ENCODE data around the gene ZNF780A.

ZNF780A gene

GRCh38 chr19:40104754-40105153 is 14.0 kb upstream of the ZNF780A start:
- Histone ChIP-seq H3F3A (ENCODE audit: insufficient read depth, low read length) (no peaks in the 10 kb centered on the region), H3K4me2 (ENCODE audit: low read depth, low read length) (no peak overlapping the region), H3K27ac (ENCODE audit: low read length) (no peak overlapping the region), H4K20me1 (ENCODE audit: insufficient read depth, low read length) (no peaks in the 10 kb centered on the region), H2AFZ (ENCODE audit: low read length) (no peak overlapping the region), H3K9ac (ENCODE audit: low read length) (no peak overlapping the region), H3K4me1 (ENCODE audit: low read length) (no peaks in the 10 kb centered on the region), H3K27me3 (replicated peaks; ENCODE audit: insufficient read depth, low read length) (no peaks in the 10 kb centered on the region), H3K9me2 (replicated peaks; ENCODE audit: insufficient read depth, low read length) (no peaks in the 10 kb centered on the region), H3K79me2 (ENCODE audit: low read length) (no peaks in the 10 kb centered on the region), H3K9me3 (replicated peaks; ENCODE audit: insufficient read depth, low read length) (no peaks in the 10 kb centered on the region), H3K36me3 (replicated peaks; ENCODE audit: insufficient read depth, low read length) (no peaks in the 10 kb centered on the region), H3K4me3 (ENCODE audit: low read length) (no peak overlapping the region)
- no peak for DNase-seq
- no peak for TF ChIP-seq CTCF (IDR thresholded peaks at IDR 0.05; ENCODE audit: low read length)
- TF ChIP-seq EZH2phosphoT487 (IDR thresholded peaks at IDR 0.05; ENCODE audit: low read length): no peak
- TF ChIP-seq EZH2 (optimal IDR thresholded peaks at IDR 0.05; ENCODE audit: low read depth, low read length): no peak

- H3K9ac ChIP-seq (ENCODE audit: low read length): no peak overlapping the region
- no peak overlapping the region for H3K4me3 ChIP-seq (ENCODE audit: low read length)
- no peaks in the 10 kb centered on the region for H3K9me3 ChIP-seq (replicated peaks; ENCODE audit: insufficient read depth, low read length)
- no peaks in the 10 kb centered on the region for H4K20me1 ChIP-seq (ENCODE audit: insufficient read depth, low read length)
- no peaks in the 10 kb centered on the region for H3K4me1 ChIP-seq (ENCODE audit: low read length)
- no peak overlapping the region for H3K4me2 ChIP-seq (ENCODE audit: low read depth, low read length)
- H3K9me2 ChIP-seq (replicated peaks; ENCODE audit: insufficient read depth, low read length): no peaks in the 10 kb centered on the region
- H3K27me3 ChIP-seq (replicated peaks; ENCODE audit: insufficient read depth, low read length): no peaks in the 10 kb centered on the region
- no peak overlapping the region for H2AFZ ChIP-seq (ENCODE audit: low read length)
- TF ChIP-seq EZH2 (optimal IDR thresholded peaks at IDR 0.05; ENCODE audit: low read depth, low read length): no peak
- no peak for TF ChIP-seq CTCF (IDR thresholded peaks at IDR 0.05; ENCODE audit: low read length)
- no peak overlapping the region for H3K27ac ChIP-seq (ENCODE audit: low read length)
- no peaks in the 10 kb centered on the region for H3K79me2 ChIP-seq (ENCODE audit: low read length)
- H3K36me3 ChIP-seq (replicated peaks; ENCODE audit: insufficient read depth, low read length): no peaks in the 10 kb centered on the region
- H3F3A ChIP-seq (ENCODE audit: insufficient read depth, low read length): no peaks in the 10 kb centered on the region
- no peak for DNase-seq
Observed at GRCh38 chr19:40103600-40103999, 12.9 kb upstream of the ZNF780A start.

- TF ChIP-seq CTCF (IDR thresholded peaks at IDR 0.05; ENCODE audit: low read length): no peak
- no peak for TF ChIP-seq EZH2 (optimal IDR thresholded peaks at IDR 0.05; ENCODE audit: low read depth, low read length)
- no peak for TF ChIP-seq EZH2phosphoT487 (IDR thresholded peaks at IDR 0.05; ENCODE audit: low read length)
- Histone ChIP-seq H4K20me1 (ENCODE audit: insufficient read depth, low read length) (no peaks in the 10 kb centered on the region), H3K4me2 (ENCODE audit: low read depth, low read length) (no peak overlapping the region)
Observed at GRCh38 chr19:40101813-40102212, 11.1 kb upstream of the ZNF780A start.

More at GRCh38 chr19:40101813-40102212, 11.1 kb upstream of the ZNF780A start:
- H3K9me3 ChIP-seq (replicated peaks; ENCODE audit: insufficient read depth, low read length): no peaks in the 10 kb centered on the region
- no peak overlapping the region for H2AFZ ChIP-seq (ENCODE audit: low read length)
- DNase-seq: no peak
- H3K4me3 ChIP-seq (ENCODE audit: low read length): no peak overlapping the region
- no peak overlapping the region for H3K9ac ChIP-seq (ENCODE audit: low read length)
- no peaks in the 10 kb centered on the region for H3K79me2 ChIP-seq (ENCODE audit: low read length)
- H3K9me2 ChIP-seq (replicated peaks; ENCODE audit: insufficient read depth, low read length): no peaks in the 10 kb centered on the region
- no peaks in the 10 kb centered on the region for H3K36me3 ChIP-seq (replicated peaks; ENCODE audit: insufficient read depth, low read length)
- no peaks in the 10 kb centered on the region for H3K27me3 ChIP-seq (replicated peaks; ENCODE audit: insufficient read depth, low read length)
- no peak overlapping the region for H3K27ac ChIP-seq (ENCODE audit: low read length)
- no peaks in the 10 kb centered on the region for H3K4me1 ChIP-seq (ENCODE audit: low read length)
- no peaks in the 10 kb centered on the region for H3F3A ChIP-seq (ENCODE audit: insufficient read depth, low read length)
